HG02588 (cell line): ENCODE data around the gene COL26A1.
"Not testable (repeated sequence)": the region's sequence is repeated elsewhere in the genome, so short reads cannot be mapped to it uniquely, and the experiment has no call there.

Source experiments
- ATAC-seq: cut with Tn5 transposase; IDR thresholded peaks from one replicate; pipeline ENCODE4 v1.9.1; 2021; ENCODE audit warnings: mild to moderate bottlenecking, moderate library complexity; ENCODE audit not compliant: unreplicated experiment

Gene COL26A1

DNA sequence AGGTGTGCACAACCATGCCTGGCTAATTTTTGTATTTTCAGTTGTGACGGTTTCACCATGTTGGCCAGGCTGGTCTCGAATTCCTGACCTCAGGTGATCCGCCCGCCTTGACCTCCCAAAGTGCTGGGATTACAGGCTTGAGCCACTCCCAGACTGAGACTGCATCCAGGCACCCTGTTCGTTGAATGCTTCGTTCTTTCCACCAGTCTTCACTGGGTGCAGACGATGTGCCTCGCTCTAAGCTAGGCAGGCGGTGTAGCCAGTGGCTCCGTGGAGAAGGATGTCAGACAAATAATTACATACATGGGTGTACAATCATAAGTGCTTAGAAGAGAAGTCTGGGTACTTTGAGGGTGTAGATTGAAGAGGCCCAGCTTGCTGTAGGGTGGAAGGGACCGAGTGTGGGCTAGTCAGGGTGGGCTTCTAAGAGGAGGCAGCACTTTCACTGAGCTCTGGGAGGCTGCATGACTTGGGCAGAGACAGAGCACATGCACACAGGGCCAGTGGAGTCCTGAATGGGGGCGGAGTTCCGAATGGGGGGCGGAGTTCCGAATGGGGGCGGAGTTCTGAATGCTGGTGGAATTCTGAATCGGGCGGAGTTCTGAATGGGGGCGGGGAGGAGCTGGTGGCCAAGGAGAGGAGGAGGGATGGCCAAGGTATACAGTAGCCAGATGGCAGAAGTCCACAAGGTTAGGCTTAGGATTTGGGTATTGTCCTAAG lies 74.3 kb downstream of the COL26A1 start:
- no peak for ATAC-seq

- ATAC-seq, result no peak
Observed at GRCh38 chr7:101441890-101442289, 79.2 kb downstream of the COL26A1 start.

GRCh38 chr7:101442426-101443070 lies 79.9 kb downstream of the COL26A1 start:
- ATAC-seq, result no peak

DNA sequence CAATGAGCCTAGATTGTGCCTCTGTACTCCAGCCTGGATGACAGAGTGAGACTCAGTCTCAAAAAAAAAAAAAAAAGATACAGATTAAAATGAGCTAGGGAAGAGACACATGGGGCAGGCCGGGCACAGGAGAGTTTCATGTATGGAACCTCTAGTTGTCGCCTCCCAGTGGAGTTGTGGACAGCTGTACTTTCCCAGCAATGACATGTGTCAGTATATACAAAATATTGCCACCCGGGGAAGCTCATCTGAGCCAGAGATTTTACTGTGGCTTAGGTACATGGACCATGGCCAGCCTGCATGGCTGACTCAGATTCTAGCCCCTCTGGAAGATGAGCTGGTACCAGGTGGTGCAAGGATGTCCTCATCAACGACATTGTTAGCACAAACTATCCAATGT lies 87.4 kb downstream of the COL26A1 start:
- no peak for ATAC-seq

DNA sequence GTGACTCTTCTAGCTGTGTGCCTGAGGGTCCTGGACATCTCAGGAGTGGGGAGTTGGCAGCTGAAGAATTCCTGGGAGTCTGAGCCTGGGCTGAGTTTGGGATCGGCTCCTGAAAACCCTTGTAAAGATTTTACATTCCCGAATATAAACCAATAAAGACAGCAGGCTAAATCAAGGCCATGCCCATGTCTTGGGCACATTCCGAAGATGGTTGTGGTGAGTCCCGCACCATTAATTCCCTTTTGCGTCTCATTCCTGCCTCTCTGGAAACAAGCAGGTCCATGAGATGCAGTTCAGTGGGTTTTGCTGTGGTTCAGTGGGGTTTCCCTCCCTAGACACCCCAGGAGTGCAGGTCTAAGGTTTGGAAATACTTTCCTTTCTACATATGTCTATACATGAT lies 90.9 kb downstream of the COL26A1 start:
- no peak for ATAC-seq

DNA sequence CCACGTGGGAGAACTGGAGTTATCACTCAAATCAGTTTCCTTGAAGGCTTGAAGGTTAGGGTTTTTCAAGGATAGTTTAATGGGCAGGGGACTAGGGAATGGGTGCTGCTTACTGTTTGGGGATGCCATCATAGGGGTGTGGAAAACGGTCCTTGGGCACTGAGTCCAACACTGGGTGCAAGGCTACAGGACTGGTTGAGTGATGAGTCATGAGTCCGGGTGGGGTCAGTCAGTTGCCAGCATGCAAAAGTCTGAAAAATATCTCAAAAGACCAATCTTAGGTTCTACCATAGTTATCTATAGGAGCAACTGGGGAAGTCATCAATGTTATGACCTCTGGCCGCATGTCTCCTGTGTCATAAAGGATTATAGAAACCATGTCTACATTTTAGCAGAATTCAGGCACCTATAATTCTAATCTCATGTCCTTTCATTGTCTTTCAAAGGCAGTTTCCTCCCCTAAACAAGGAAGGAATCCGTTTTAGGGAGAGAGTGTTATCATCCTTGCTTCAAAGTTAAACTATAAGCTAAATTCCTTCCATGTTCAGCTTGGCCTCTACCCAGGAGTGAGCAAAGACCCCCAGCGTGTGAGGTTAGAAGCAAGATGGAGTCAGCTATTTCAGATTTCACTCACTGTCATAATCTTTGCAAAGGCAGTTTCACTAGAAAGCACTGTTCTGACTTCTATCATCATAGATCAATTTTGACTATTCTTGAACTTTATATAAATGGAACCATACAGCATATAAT lies 94.5 kb downstream of the COL26A1 start:
- ATAC-seq, result no peak

DNA sequence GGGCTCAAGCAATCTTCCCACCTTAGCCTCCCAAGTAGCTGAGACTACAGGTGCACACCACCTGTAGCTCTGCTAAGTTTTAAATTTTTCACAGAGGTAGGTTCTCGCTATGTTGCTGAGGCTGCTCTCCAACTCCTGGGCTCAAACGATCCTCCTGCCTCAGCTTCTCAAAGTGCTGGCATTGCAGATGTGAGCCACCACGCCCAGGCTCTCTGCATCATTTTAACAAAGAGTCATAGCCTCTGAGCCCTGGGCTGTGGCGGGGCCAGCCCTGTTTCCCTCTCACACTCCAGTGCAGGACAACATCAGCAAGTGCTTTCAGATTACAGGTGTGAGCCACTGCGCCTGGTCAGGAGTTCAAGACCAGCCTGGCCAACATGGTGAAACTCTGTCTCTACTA lies 102.5 kb downstream of the COL26A1 start:
- ATAC-seq, result no peak

- no peak for ATAC-seq
Observed at GRCh38 chr7:101465576-101466196, 103.0 kb downstream of the COL26A1 start.

GRCh38 chr7:101466871-101467270 lies 104.2 kb downstream of the COL26A1 start:
- ATAC-seq, result no peak

GRCh38 chr7:101468546-101469275 lies 106.0 kb downstream of the COL26A1 start:
- no peak for ATAC-seq

DNA sequence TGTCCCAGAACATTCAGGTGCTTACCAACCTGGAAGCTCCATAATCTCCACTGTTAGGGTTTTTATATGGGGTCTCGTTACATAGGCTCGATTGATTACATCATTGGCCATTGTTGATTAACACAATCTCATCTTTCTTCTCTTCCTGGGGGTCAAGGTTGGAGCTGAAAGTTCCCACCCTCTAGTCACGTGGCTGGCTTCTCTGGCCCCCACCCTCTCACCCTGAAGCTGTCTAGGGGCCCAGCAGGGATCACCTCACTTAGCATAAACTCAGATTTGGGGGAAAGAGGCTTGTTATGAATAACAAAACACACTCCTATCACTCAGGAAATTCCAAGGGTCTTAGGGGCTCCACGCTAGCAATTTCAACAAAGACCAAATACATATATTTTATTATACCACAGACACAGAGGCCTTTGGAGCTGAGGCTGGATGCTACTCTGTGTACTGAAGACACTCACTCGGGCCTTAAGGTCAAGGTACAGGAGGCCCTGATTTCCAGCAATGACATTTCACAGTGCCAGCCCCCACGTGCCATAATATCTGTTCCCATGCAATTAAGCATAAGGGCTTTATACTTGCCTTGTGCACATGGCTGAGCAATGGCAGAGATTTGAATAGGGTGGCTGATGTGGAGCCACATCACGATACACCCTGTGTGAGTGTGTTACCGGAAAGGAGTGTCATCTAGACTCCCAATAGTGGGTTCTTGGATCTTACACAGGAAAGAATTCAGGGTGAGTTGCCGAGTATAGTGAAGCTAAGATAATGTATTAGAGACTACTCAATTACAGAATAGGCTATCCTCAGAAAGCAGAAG lies 108.2 kb downstream of the COL26A1 start:
- no peak for ATAC-seq

DNA sequence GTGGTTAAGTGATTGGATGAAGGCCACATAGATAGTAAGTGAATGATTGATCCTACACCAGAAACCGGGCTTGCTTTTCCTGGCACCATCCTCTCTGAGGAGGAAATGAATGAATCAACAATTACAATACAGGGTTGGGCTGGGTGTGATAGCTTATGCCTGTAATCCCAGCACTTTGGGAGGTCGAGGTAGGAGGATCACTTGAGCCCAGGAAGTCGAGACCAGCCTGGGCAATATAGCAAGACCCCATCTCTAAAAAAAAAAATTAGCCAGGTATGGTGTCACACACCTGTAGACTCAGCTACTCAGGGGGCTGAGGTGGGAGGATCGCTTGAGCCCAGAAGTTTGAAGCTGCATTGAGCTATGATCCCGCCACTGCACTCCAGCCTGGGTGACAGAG lies 111.5 kb downstream of the COL26A1 start:
- ATAC-seq, result no peak

DNA sequence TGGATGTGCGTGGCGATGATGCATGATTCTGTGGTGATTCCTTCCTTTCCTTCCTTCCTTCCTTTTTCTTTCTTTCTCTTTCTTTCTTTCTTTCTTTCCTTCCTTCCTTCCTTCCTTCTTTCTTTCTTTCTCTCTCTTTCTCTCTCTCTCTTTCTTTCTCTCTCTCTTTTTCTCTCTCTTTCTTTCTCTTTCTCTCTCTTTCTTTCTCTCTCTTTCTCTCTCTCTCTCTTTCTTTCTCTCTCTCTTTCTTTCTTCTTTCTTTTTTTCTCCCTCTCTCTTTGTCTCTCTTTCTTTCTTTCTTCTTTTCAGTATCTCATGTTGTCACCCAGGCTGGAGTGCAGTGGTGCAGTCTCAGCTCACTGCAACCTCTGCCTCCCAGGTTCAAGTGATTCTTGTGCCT lies 113.0 kb downstream of the COL26A1 start:
- ATAC-seq, result not testable (repeated sequence)

- ATAC-seq, result no peak
Observed at GRCh38 chr7:101479217-101479616, 116.5 kb downstream of the COL26A1 start.

DNA sequence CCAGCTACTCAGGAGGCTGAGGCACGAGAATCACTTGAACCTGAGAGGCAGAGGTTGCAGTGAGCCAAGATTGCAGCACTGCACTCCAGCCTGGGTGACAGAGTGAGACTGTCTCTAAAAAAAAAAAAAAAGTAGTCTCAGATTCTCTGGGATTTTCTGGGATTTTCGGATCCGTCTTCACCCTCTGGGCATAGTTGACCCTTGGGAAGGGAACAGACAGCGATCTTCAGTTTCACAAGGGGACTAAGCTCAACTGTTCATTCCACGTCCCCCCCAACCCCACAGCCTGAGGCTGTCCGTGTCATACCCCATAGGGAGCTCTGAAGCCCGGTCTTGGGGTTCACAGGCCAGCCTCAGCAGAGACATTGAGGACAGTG lies 123.4 kb downstream of the COL26A1 start:
- ATAC-seq, result not testable (repeated sequence)

- ATAC-seq, result no peak
Observed at GRCh38 chr7:101486433-101487104, 123.9 kb downstream of the COL26A1 start.

DNA sequence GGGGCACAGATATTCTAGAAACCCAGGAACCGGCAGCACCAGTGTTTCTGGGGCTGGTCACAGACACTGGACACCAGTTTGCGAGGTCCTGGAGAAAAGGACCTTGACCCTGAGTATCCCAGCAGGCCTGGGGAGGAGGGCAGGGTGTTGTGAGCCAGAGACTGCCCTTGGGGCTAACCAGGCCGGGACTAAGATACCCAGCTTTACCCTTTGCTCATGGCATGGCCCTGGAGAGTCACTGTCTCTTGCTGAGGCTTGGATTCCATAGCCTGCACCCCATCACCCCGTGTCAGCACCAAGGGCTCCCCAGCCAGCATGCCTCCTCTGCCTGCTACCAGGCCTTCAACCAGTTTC lies 124.4 kb downstream of the COL26A1 start:
- ATAC-seq, result no peak

DNA sequence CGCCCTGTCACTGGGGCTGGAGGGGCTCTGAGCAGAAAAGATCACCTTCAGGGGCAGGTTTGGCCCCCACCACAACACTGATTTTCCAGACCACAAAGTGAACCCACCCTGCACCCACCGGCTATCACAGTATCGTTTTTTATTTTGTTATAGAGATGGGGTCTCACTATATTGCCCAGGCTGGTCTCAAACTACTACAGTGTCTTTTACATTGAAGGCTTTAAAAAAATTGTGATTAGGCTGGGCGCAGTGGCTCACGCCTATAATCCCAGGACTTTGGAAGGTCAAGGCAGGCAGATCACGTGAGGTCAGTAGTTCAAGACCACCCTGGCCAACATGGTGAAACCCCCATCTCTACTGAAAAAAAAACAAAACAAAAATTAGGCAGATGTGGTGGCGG lies 125.1 kb downstream of the COL26A1 start:
- no peak for ATAC-seq

- ATAC-seq, result no peak
Observed at GRCh38 chr7:101488826-101489572, 126.3 kb downstream of the COL26A1 start.
